ENCODE measurements around the gene SNTG2.

SNTG2 gene

GRCh38 chr2:1282552-1282951, 331.9 kb downstream of the SNTG2 start:
- DNase-seq (ENCODE audit: low read depth in 2 of 2) = no peak

GRCh38 chr2:1283020-1283801, 332.6 kb downstream of the SNTG2 start:
- no peak for DNase-seq (ENCODE audit: low read depth in 2 of 2)

- no peak for DNase-seq (ENCODE audit: low read depth in 2 of 2)
Measured at GRCh38 chr2:1283871-1284270, 333.2 kb downstream of the SNTG2 start.

- no peak for DNase-seq (ENCODE audit: low read depth in 2 of 2)
Measured at GRCh38 chr2:1286929-1287328, 336.3 kb downstream of the SNTG2 start.

- no peak for DNase-seq (ENCODE audit: low read depth in 2 of 2)
Measured at GRCh38 chr2:1287427-1287826, 336.8 kb downstream of the SNTG2 start.

GRCh38 chr2:1294900-1295299, 344.3 kb downstream of the SNTG2 start:
- DNase-seq (ENCODE audit: low read depth in 2 of 2) = no peak

DNA sequence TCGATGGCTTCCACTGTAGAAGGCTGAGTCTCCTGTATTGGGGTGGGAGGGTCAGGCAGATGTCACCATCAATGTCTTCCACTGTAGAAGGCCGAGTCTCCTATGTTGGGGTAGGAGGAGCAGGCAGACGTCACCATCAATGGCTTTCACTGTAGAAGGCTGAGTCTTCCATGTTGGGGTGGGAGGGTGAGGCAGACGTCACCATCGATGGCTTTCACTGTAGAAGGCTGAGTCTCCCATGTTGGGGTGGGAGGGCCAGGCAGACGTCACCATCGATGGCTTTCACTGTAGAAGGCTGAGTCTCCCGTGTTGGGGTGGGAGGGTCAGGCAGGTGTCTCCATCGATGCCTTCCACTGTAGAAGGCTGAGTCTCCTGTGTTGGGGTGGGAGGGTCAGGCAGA, 345.1 kb downstream of the SNTG2 start:
- DNase-seq (ENCODE audit: low read depth in 2 of 2) = no peak

GRCh38 chr2:1297372-1298159, 346.9 kb downstream of the SNTG2 start:
- no peak for DNase-seq (ENCODE audit: low read depth in 2 of 2)

DNA sequence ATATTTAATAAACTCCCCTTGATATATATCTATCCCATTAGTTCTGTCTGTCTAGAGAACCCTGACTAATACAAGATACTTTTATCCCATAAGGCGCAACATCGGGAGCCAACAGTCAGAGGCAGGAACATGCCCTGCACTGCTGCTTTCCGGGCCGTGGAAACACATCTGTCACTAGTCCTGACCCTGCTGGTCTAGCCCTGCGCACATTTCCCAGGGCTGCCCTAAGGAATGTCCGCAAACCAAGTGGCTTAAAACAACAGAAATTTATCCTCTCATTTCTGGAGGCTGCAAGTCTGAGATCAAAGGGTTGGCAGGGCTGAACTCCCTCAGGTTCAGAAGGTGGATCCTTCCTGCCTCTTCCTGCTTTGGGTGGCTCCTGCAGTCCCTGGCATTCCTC, 348.4 kb downstream of the SNTG2 start:
- no peak for DNase-seq (ENCODE audit: low read depth in 2 of 2)

GRCh38 chr2:1300284-1300683, 349.6 kb downstream of the SNTG2 start:
- DNase-seq (ENCODE audit: low read depth in 2 of 2) = no peak

- DNase-seq (ENCODE audit: low read depth in 2 of 2) = no peak
Measured at GRCh38 chr2:1301056-1301455, 350.4 kb downstream of the SNTG2 start.

DNA sequence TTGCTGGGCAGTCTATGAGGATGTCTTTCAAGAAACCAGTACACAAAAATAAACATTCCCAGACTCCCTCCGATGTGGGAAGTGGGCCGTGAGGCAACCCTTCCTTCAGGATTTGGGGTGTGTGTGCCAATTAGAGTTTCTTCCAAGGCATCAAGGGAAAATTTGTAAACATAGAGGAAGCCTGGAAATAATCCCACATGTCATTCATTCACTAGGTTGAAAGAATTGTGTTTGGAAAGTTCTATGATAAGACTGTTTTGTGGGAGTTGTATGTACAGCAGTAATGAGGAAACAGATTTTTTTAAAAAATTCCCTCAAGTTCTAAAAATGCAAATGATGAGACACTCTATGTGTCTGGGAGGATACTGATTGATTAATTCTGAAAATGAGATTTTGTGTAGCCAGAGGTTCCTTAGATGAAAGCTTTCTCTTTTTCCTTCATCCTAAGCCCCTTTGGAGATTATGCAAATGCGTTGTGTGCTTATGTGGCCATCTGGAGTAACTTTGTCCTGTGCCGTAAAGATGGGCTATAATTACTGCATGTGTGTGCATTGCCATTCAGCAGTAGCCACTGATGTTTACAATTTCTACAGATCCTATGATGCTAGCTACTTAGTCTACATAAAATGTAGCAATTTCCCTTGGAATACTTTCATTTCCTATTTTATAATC, 354.8 kb downstream of the SNTG2 start:
- DNase-seq (ENCODE audit: low read depth in 2 of 2) = no peak

DNA sequence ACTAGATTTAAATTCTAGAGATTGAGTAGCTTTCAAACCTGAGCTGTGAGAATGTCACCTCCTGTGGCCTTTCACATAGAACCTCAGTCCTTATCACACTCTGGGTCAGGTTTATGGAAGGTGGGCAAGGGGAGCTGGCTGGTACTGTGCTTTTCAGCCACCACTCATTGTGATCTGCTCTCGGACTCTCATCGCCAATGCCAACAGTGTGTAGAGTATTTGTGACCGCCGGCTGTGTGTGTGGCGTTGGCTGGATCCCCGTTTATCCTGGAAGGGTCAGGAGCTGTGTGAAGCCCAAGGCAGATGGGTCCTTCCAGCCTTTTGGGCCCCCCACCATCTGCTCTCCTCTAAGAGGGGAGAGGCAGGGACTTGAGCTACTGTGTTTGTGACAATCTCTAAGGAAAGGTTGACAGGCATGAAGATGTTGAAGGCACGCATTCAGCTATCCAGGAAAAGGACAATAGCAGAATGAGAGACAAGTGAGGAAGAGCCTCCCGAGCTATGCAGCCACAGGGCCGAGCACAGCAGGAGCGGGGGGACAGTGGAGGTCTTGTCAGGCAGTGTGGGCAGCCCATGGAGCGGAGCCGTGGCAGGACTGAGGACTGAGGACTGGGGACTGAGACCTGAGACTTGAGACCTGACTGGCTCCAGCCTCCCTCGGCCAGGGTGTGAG, 355.5 kb downstream of the SNTG2 start:
- DNase-seq (ENCODE audit: low read depth in 2 of 2) = no peak

DNA sequence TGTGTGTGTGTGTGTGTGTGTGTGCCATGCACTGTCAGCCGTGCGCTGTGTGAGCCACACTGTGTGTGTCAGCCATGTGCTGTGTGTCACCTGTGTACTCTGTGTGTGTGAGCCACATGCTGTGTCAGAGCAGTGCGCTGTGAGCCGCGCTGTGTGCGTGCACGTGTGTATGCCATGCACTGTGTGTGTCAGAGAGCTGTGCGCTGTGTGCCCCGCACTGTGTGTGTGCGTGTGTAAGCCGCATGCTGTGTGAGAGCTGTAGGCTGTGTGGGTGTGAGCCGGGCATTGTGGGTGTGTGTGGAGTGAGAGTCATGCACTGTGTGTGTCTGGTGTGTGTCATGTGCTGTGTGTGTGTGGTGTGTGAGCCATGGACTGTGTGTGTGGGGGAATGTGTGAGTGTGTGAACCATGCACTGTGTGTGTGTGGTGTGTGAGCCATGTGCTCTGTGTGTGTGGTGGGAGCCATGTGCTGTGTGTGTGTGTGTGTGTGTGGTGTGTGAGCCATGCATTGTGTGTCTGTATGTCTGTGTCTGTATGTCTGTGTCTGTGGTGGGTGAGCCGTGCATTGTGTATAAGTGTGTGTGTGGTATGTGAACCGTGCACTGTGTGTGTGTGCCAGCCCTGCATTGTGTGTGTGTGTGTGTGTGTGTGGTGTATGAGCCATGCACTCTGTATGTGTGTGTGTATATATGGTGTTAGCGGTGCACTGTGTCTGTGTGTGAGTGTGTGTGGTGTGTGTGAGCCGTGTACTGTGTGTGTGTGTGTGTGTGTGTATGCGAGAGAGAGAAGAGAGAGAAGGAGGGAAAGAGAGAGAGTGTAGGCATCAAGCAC, 356.3 kb downstream of the SNTG2 start:
- no peak for DNase-seq (ENCODE audit: low read depth in 2 of 2)

GRCh38 chr2:1307670-1308069, 357.0 kb downstream of the SNTG2 start:
- no peak for DNase-seq (ENCODE audit: low read depth in 2 of 2)

DNA sequence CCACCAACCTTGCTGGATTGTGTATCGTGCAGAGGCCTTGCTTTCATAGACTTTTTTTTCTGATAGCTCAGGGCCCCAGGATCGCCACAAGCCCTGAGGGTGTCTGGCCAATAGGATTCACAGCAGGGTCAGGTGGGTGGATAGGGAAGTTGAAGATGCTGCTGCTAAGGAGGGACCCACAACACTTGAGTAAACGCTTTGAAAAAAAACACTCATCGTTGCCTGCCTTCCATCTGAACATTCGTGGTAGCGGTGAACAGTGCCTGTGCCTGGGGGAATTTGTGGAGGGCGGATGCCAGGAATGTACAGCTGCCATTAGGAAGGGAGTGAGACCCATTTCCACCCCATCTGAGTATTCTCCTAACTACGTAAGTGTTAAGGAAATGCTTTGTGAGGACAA, 358.0 kb downstream of the SNTG2 start:
- DNase-seq (ENCODE audit: low read depth in 2 of 2) = no peak

DNA sequence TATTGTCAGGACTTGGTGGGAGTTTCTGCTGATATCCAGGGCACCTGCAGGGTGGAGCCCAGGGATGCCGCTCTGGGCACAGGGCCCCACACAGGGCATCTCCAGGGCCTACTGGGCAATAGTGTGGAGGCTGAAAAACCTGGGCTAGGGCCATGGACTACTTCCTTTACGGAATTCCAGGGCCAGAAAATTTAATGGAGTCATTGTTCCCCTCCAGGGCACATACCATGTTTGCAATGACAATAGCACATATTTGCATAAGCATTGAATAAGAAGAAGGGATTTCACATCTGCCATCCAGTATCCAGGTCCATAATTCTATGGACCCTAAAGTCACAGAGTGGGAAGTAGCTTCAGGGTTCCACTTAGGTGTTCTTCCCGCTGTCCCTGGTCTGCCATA, 358.9 kb downstream of the SNTG2 start:
- no peak for DNase-seq (ENCODE audit: low read depth in 2 of 2)

DNA sequence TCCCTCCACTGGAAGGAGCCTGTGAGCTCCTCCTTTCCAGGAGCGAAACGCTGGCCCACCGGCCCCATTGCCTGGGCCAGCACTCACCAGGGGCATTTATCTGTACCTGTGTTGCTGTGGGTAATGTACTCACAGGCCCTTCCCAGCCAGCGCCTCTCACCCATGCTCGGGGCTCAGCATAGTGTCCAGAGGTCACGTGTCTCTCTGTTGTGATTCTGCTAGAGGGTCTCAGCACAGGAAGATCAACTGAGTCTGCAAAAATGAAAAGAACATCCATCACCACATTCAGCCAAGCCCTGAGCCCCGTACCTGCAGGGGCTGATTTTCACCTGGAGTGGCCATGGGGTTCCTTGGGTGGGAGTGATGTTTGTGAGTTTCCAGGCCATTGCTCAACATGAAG, 359.6 kb downstream of the SNTG2 start:
- DNase-seq (ENCODE audit: low read depth in 2 of 2) = no peak

GRCh38 chr2:1310866-1311265, 360.2 kb downstream of the SNTG2 start:
- DNase-seq (ENCODE audit: low read depth in 2 of 2) = no peak

GRCh38 chr2:1313240-1313924, 362.7 kb downstream of the SNTG2 start:
- DNase-seq (ENCODE audit: low read depth in 2 of 2) = no peak

- DNase-seq (ENCODE audit: low read depth in 2 of 2) = no peak
Measured at GRCh38 chr2:1314254-1314653, 363.6 kb downstream of the SNTG2 start.

Data from stimulated activated CD8-positive, alpha-beta memory T cell treated with anti-CD3 and anti-CD28 coated beads, Interleukin-15, amount 100 ng/mL, for 48 hours (primary cell).